A549 treated with RU486 at 1 μM for 4 hours (cell line): ENCODE measurements around the gene TERB2. TPM values are rescaled to one million over a fixed set of nuclear protein-coding genes. Genes with fewer than 3 reads are reported as not detected.

Experiments
- total RNA-seq: library from RNA; stranded (reverse); fragments of 200-300 nt; extraction: Qiagen RNA extraction; gene quantifications from 5 replicates; pipeline ENCODE4 v1.2.3, GENCODE V29; 2022; ENCODE audit warnings: low read depth

The TERB2 gene, protein sequence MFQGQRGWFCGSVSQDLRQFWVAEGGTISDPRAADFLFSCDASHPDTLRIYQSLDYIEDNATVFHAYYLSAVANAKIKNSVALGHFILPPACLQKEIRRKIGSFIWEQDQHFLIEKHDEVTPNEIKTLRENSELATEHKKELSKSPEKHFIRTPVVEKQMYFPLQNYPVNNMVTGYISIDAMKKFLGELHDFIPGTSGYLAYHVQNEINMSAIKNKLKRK
- total RNA-seq = not detected in 5 replicates

DNA sequence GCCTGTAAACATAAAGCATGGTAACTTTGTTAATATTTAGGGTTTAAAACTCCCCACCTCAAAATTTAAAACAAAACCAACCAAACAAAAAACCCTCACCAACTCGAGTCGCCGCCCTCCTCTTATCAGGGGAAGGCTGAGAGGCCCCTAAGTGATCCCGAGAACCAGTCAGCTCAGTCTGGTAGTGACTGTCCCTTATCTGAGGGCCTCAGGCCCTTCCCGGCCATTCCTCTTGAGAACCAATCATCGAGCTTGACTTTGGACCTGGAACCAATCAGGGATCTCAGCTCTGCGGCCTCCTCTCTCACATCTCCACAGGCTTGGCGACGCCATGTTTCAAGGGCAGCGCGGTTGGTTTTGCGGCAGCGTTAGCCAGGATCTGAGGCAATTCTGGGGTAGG lies at the start of gene TERB2:
Gene TERB2, plus strand, starts transcription at position 300 of the 400 bp plus-strand sequence. Its CDS starts 32 bp downstream, at position 332.

DNA sequence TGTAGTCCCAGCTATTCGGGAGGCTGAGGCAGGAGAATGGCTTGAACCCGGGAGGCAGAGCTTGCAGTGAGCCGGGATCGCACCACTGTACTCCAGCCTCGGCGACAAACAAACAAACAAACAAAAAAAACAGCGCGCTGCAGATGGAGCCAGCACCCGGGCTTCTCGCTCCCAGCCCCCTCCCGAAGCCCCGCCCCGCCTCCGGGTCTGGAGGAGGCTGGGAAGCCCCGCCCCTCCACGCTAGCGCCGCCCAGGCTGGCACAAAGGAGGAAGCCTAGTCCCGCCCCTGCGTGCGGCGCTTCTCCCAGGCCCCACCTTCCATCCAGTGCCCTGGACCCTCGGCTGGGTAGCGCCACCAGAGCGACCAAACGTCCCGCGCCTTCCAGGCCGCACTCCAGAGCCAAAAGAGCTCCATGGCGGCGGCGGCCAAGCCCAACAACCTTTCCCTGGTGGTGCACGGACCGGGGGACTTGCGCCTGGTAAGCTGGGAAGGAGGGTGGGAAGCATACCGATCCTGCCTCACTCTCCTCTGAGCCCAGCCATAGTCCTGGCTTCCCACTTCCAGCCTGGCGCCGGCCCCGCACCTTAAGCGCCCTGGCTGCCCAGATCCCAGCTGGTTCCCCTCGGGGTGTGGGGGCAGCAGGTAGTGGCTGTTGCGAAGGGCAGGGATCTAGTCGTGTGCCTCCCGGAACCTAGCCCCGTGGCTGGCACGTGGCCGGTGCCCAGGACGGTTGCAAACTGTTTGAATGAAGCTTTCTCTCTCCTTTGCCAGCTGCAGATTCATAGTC lies 66.6 kb downstream of the TERB2 start, which contains the start of gene SORD:
Gene SORD, plus strand, starts transcription at position 325 of the 788 bp plus-strand sequence. Its CDS starts 89 bp downstream, at position 414.

Other genes with a start within 250 kb of the TERB2 start
- 0.07 to 0.14 TPM in 2 of 5 replicates, not detected in the others for gene PATL2, start 245.4 kb upstream of the TERB2 start, total RNA-seq
- gene B2M, start 245.2 kb upstream of the TERB2 start, total RNA-seq = 409 to 483 TPM (median 446 TPM) in 5 replicates
- 3.3 to 6.8 TPM (median 4.5 TPM) in 5 replicates for gene TRIM69, start 220.2 kb upstream of the TERB2 start, total RNA-seq
- 32.2 to 36.7 TPM (median 35.2 TPM) in 5 replicates for gene SORD, start 66.5 kb downstream of the TERB2 start, total RNA-seq
- gene DUOX2, start 157.5 kb downstream of the TERB2 start, total RNA-seq = 0.04 to 0.06 TPM (median 0.05 TPM) in 5 replicates
- not detected in 5 replicates for gene DUOXA2, start 157.6 kb downstream of the TERB2 start, total RNA-seq
- 0.09 to 0.11 TPM (median 0.10 TPM) in 4 of 5 replicates, not detected in the other for gene DUOXA1, start 173.2 kb downstream of the TERB2 start, total RNA-seq
- gene DUOX1, start 173.3 kb downstream of the TERB2 start, total RNA-seq = 0.02 TPM in 1 of 5 replicates, not detected in the others
- 0.29 to 0.74 TPM (median 0.69 TPM) in 5 replicates for gene SHF, start 231.3 kb downstream of the TERB2 start, total RNA-seq